Sigmoid colon (tissue), 4 donors: ENCODE results near the gene PKLR.

Source experiments
- CTCF ChIP-seq, 4 experiments: fragments of 450-650 bp in 3 of 4; fragments of 200-600 bp in 1 of 4; IDR thresholded peaks; one replicate each; pipeline ENCODE4 v1.5.1; 2016 to 2019; ENCODE audit warnings: antibody characterized with exemption in 4 of 4, mild to moderate bottlenecking in 3 of 4, moderate library complexity in 2 of 4
- EP300 ChIP-seq, 4 donors: sonication (generic); formaldehyde crosslinking; IDR thresholded peaks; one replicate each; pipeline ENCODE4 v1.6.1; 2017; ENCODE audit warnings: antibody characterized with exemption in 4 of 4
- POLR2A ChIP-seq, 2 donors: fragments of 450-650 bp; IDR thresholded peaks; one replicate each; pipeline ENCODE4 v1.6.1; 2016; ENCODE audit warnings: antibody characterized with exemption in 2 of 2, mild to moderate bottlenecking in 2 of 2, moderate library complexity in 2 of 2

- TF ChIP-seq CTCF (IDR thresholded peaks at IDR 0.05) (no peak), POLR2A (IDR thresholded peaks at IDR 0.05) (no peak), EP300 (IDR thresholded peaks at IDR 0.05) (no peak)
Measured at GRCh38 chr1:155322571-155322952, 21.3 kb upstream of the PKLR start.
